Heart right ventricle (tissue), 16 donors: Measurements from ENCODE around the gene POLD2. TPM values are rescaled to one million over a fixed set of nuclear protein-coding genes. Genes with fewer than 3 reads are reported as not detected.
A peak's percentile ranks its signal among the peaks of the same experiment; 100 is the strongest.

Experiments
- ATAC-seq, 8 donors: fragments of 200-7000 bp; cut with Tn5 transposase; one replicate each; pipeline ENCODE4 v1.9.1; 2020; ENCODE audit warnings: mild to moderate bottlenecking in 8 of 8, moderate library complexity in 8 of 8, moderate number of reproducible peaks in 1 of 8
- DNase-seq, 2 donors: peaks; one replicate each; pipeline ENCODE4 v3.0.0-alpha.2; 2020
- H3K27ac ChIP-seq, 10 donors: fragments of 200-600 bp; sonication (generic) in 2 of 10; one replicate each; pipeline versions ENCODE4 v1.5.0 to v1.8.0; 2020 to 2022; ENCODE audit warnings: mild to moderate bottlenecking in 3 of 10
- H3K27me3 ChIP-seq, 7 donors: fragments of 200-600 bp; one replicate each; pipeline ENCODE4 v1.8.0; 2021 to 2022; ENCODE audit warnings: mild to moderate bottlenecking in 2 of 7
- H3K36me3 ChIP-seq, 9 donors: fragments of 200-600 bp; sonication (generic) in 1 of 9; one replicate each; pipeline versions ENCODE4 v1.5.0 to v1.8.0; 2020 to 2022; ENCODE audit warnings: mild to moderate bottlenecking in 2 of 9
- H3K4me1 ChIP-seq, 9 donors: fragments of 200-600 bp; sonication (generic) in 1 of 9; one replicate each; pipeline versions ENCODE4 v1.5.0 to v1.8.0; 2020 to 2022; ENCODE audit warnings: mild to moderate bottlenecking in 4 of 9
- H3K4me3 ChIP-seq, 10 donors: fragments of 200-600 bp; sonication (generic) in 2 of 10; one replicate each; pipeline versions ENCODE4 v1.5.0 to v1.8.0; 2020 to 2022; ENCODE audit warnings: mild to moderate bottlenecking in 7 of 10, moderate library complexity in 2 of 10
- H3K9me3 ChIP-seq, 11 donors: fragments of 200-600 bp in 10 of 11; sonication (generic) in 2 of 11; one replicate each; pipeline versions ENCODE4 v1.5.0 to v1.8.0; 2013 to 2022; ENCODE audit warnings: mild to moderate bottlenecking in 2 of 11, control low read depth in 1 of 11, moderate library complexity in 1 of 11
- CTCF ChIP-seq, 9 donors: fragments of 200-600 bp; sonication (generic) in 2 of 9; IDR thresholded peaks; one replicate each; pipeline versions ENCODE4 v1.5.0 to v1.8.0; 2021 to 2022; ENCODE audit warnings: antibody characterized with exemption in 9 of 9, mild to moderate bottlenecking in 5 of 9, moderate library complexity in 1 of 9
- WGBS, 2 donors: extraction: QIAGEN DNeasy Blood & Tissue Kit; methylation state at CpG; one replicate each; pipeline ENCODE4 v1.1.7; 2013; ENCODE audit warnings: inconsistent platforms in 1 of 2; 5-methylcytosine and 5-hydroxymethylcytosine counted together
- intact Hi-C, 10 donors: fragments of 100-400 bp; cut with DNase I; formaldehyde crosslinking; loops; one replicate each; pipeline versions ENCODE4 v1.11.1 to v1.14.2; 2022
- polyA plus RNA-seq, 2 donors: library from polyadenylated mRNA; stranded (reverse); fragments of 200-250 nt; gene quantifications; one replicate each; pipeline ENCODE4 v1.2.3, GENCODE V29; 2013
- total RNA-seq, 10 donors: library from RNA; stranded (reverse); fragmentation: NEBNext Ultra II Directional in 3 of 10; extraction: Animal tissue kit (Norgen Biotek cat#: 25700) in 3 of 10; gene quantifications; one replicate each; pipeline versions ENCODE4 v1.2.1 to v1.2.4, GENCODE V29; 2021 to 2023
- donor health status: Arrhythmogenic right ventricular cardiomyopathy.
- donor health status: ischemic (EF 13 %, LVEDD 7.1; RV severe dilation, severe dysfunction).
- donor health status: healthy with polysubstance abuse.
- donor health status: DM: no; HTN: yes; CAD: no.
- donor health status: DM: no; HTN: no; CAD: no.
- donor health status: ischemic (EF 25% LVEDD 6.9; RV normal size, moderate dysfunction).
- donor health status: ischemic (EF 25% LVEDD 5.7; RV mildly dilated, moderate dysfunction).
- donor health status: healthy.
- donor health status: DM: yes; HTN: yes; CAD: no.
- donor health status: Ischemic cardiomyopathy.
- donor health status: ischemic (EF 35%, LVEDD 5.7; RV mildly dilated, moderate dysfunction).
- donor health status: nonischemic (EF 11% LVEDD 7.7; RV severe dilation, severe dysfunction).
- donor health status: DM: yes; HTN: yes; CAD: no.
- donor health status: PGD.
- donor health status: ischemic (EF 29% LVEDD 5.4; RV normal size, mild dysfunction).
- donor health status: nonischemic (EF 23%, LVEDD 6.1; RV moderate dilation, normal function).

POLD2 gene
- total and polyA plus RNA-seq, 12 donors, result 64.4 to 150 (median 78.8) TPM

GRCh38 chr7:44078521-44078920 is 44.8 kb downstream of the POLD2 start:
- WGBS, 2 donors, result 72 to 73% methylated on average over 8 of the region's 8 CpGs
- no peaks in the 10 kb centered on the region for H3K27me3 ChIP-seq
- H3K4me1 ChIP-seq, result peaks cover 13 to 81% (median 51%) of the 10 kb centered on the region in 9 donors

GRCh38 chr7:44077681-44078091 is 45.7 kb downstream of the POLD2 start:
- Histone ChIP-seq H3K27me3 (no peaks in the 10 kb centered on the region), H3K36me3 (peaks cover 0 to 81% (median 53%) of the 10 kb centered on the region in 9 donors), H3K4me3 (no peak overlapping the region), H3K27ac (peak overlapping the region in 8 of 10 donors; percentile 74 to 96 (median 78)), H3K4me1 (peaks cover 22 to 82% (median 58%) of the 10 kb centered on the region in 9 donors), H3K9me3 (no peaks in the 10 kb centered on the region)
- intact Hi-C loops, result loop anchor here in 2 of 10 donors (5.0 to 10.0 kb wide), 2 partner anchors 45 to 117 kb away; partner anchors contain the start of gene POLD2 (in 1 of the 2)
- TF ChIP-seq CTCF (IDR thresholded peaks at IDR 0.05), result no peak
- ATAC-seq (peak; percentile 1 to 52 (median 26)), DNase-seq (peak in 1 of 2 donors; percentile 72)
- WGBS, 2 donors, result 44 to 58% methylated on average over 5 of the region's 5 CpGs

More at GRCh38 chr7:44078521-44078920, 44.8 kb downstream of the POLD2 start:
- ATAC-seq (no peak), DNase-seq (no peak)
- TF ChIP-seq CTCF (IDR thresholded peaks at IDR 0.05), result no peak
- no peak overlapping the region for H3K4me3 ChIP-seq
- H3K27ac ChIP-seq, result peak overlapping the region in 9 of 10 donors; percentile 64 to 96 (median 79)
- peaks cover 0 to 73% (median 46%) of the 10 kb centered on the region in 9 donors for H3K36me3 ChIP-seq
- no peaks in the 10 kb centered on the region for H3K9me3 ChIP-seq
- intact Hi-C loops, result loop anchor here in 2 of 10 donors (5.0 to 10.0 kb wide), 2 partner anchors 44 to 116 kb away; partner anchors contain the start of gene POLD2 (in 1 of the 2)

DNA sequence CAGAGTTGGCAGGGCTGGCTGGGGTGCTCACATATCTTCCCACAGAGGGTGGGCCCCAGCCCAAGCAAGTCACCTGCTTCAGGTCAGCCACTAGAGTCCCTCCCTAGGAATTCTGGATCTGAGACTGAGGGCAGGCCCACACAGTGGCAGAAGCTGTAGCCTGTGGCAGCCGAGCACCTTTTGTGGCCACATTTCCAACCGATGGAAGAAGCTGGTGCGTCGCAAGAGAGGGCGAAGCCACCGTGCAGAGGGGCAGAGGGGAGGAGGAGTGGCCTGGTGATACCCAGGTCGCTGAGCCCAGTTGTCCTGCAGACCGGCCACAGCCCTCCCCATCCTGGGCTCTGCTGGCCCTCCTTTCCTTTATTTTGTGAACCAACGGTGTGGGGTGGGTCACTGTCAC is 46.3 kb downstream of the POLD2 start:
- intact Hi-C loops, result loop anchor here in 2 of 10 donors (5.0 to 10.0 kb wide), 2 partner anchors 45 to 118 kb away; partner anchors contain the start of gene POLD2 (in 1 of the 2)
- peaks cover 0 to 82% (median 53%) of the 10 kb centered on the region in 9 donors for H3K36me3 ChIP-seq
- no peak for DNase-seq

More for the DNA sequence above, 46.3 kb downstream of the POLD2 start:
- TF ChIP-seq CTCF (IDR thresholded peaks at IDR 0.05), result no peak
- Histone ChIP-seq H3K27me3 (no peaks in the 10 kb centered on the region), H3K4me3 (no peak overlapping the region), H3K27ac (peak overlapping the region in 8 of 10 donors; percentile 19 to 96 (median 78)), H3K4me1 (peaks cover 24 to 88% (median 65%) of the 10 kb centered on the region in 9 donors), H3K9me3 (no peaks in the 10 kb centered on the region)
- no peak for ATAC-seq
- WGBS, 2 donors, result 86 to 88% methylated on average over 9 of the region's 9 CpGs
